ENCODE results near the gene FIGN. TPM values are rescaled to one million over a fixed set of nuclear protein-coding genes. Genes with fewer than 3 reads are reported as not detected.

FIGN gene
- total RNA-seq, 1 experiment from 2014 or later: not detected

- no peaks in the 10 kb centered on the region for H3K4me1 ChIP-seq
- BruUV-seq (replicated peaks): no TSS peak
- no peaks in the 10 kb centered on the region for H3K9me3 ChIP-seq
- H3K27me3 ChIP-seq (replicated peaks; ENCODE audit: control insufficient read depth, insufficient read depth, low read length): no peaks in the 10 kb centered on the region
- CTCF ChIA-PET: no interaction called here
- H3K4me1 Mint-ChIP-seq (ENCODE audit: low read depth, unreplicated experiment): no peaks in the 10 kb centered on the region
- intact Hi-C loops (cut with micrococcal nuclease; ENCODE audit: unreplicated experiment): no loop called here
- DNase-seq: no peak
- POLR2A ChIA-PET: no interaction called here
- no peaks in the 10 kb centered on the region for H3K36me3 Mint-ChIP-seq (ENCODE audit: insufficient read depth, unreplicated experiment)
- H3K4me3 Mint-ChIP-seq (ENCODE audit: unreplicated experiment): no peak overlapping the region
- no peak overlapping the region for H3K27ac Mint-ChIP-seq (ENCODE audit: unreplicated experiment)
- no peaks in the 10 kb centered on the region for H3K36me3 ChIP-seq (ENCODE audit: control insufficient read depth, insufficient read depth, low read length)
- H3K27me3 Mint-ChIP-seq (ENCODE audit: insufficient read depth, unreplicated experiment): no peaks in the 10 kb centered on the region
- no peak overlapping the region for H3K4me3 ChIP-seq (ENCODE audit: low read depth, low read length)
- TF ChIP-seq CTCF (IDR thresholded peaks at IDR 0.05; ENCODE audit: insufficient read depth in 1 of 2, low read depth in 1 of 2, low read length in 1 of 2, severe bottlenecking in 1 of 2, unreplicated experiment in 1 of 2): no peak
- H3K9me3 Mint-ChIP-seq (ENCODE audit: unreplicated experiment): no peaks in the 10 kb centered on the region
These were observed 177.4 kb downstream of the FIGN start for GRCh38 chr2:163558251-163559021.

- no peaks in the 10 kb centered on the region for H3K9me3 ChIP-seq
- no peaks in the 10 kb centered on the region for H3K36me3 ChIP-seq (ENCODE audit: control insufficient read depth, insufficient read depth, low read length)
- intact Hi-C loops (cut with micrococcal nuclease; ENCODE audit: unreplicated experiment): no loop called here
- ChIA-PET CTCF (interaction anchor here (0.5 kb wide), 1 partner anchor 287 kb away, joined by 4 read pairs; no protein-coding TSS in a partner anchor), POLR2A (no interaction called here)
- no peaks in the 10 kb centered on the region for H3K27me3 ChIP-seq (replicated peaks; ENCODE audit: control insufficient read depth, insufficient read depth, low read length)
- Mint-ChIP-seq H3K27me3 (ENCODE audit: insufficient read depth, unreplicated experiment) (no peaks in the 10 kb centered on the region), H3K9me3 (ENCODE audit: unreplicated experiment) (no peaks in the 10 kb centered on the region), H3K4me1 (ENCODE audit: low read depth, unreplicated experiment) (no peaks in the 10 kb centered on the region), H3K27ac (ENCODE audit: unreplicated experiment) (no peak overlapping the region), H3K4me3 (ENCODE audit: unreplicated experiment) (no peak overlapping the region), H3K36me3 (ENCODE audit: insufficient read depth, unreplicated experiment) (no peaks in the 10 kb centered on the region)
- H3K4me1 ChIP-seq: no peaks in the 10 kb centered on the region
- no peak for TF ChIP-seq CTCF (IDR thresholded peaks at IDR 0.05; ENCODE audit: insufficient read depth in 1 of 2, low read depth in 1 of 2, low read length in 1 of 2, severe bottlenecking in 1 of 2, unreplicated experiment in 1 of 2)
- no peak for DNase-seq
- no TSS peak for BruUV-seq (replicated peaks)
- H3K4me3 ChIP-seq (ENCODE audit: low read depth, low read length): no peak overlapping the region
These were observed 179.3 kb downstream of the FIGN start for GRCh38 chr2:163556511-163556910.

GRCh38 chr2:163554864-163555263 is 180.9 kb downstream of the FIGN start:
- no peaks in the 10 kb centered on the region for H3K4me1 Mint-ChIP-seq (ENCODE audit: low read depth, unreplicated experiment)
- H3K4me3 Mint-ChIP-seq (ENCODE audit: unreplicated experiment): no peak overlapping the region
- Histone ChIP-seq H3K9me3 (no peaks in the 10 kb centered on the region), H3K36me3 (ENCODE audit: control insufficient read depth, insufficient read depth, low read length) (no peaks in the 10 kb centered on the region), H3K27me3 (replicated peaks; ENCODE audit: control insufficient read depth, insufficient read depth, low read length) (no peaks in the 10 kb centered on the region), H3K4me1 (no peaks in the 10 kb centered on the region), H3K4me3 (ENCODE audit: low read depth, low read length) (no peak overlapping the region)
- TF ChIP-seq CTCF (IDR thresholded peaks at IDR 0.05; ENCODE audit: insufficient read depth in 1 of 2, low read depth in 1 of 2, low read length in 1 of 2, severe bottlenecking in 1 of 2, unreplicated experiment in 1 of 2): no peak
- no peaks in the 10 kb centered on the region for H3K9me3 Mint-ChIP-seq (ENCODE audit: unreplicated experiment)
- intact Hi-C loops (cut with micrococcal nuclease; ENCODE audit: unreplicated experiment): no loop called here
- ChIA-PET CTCF (no interaction called here), POLR2A (no interaction called here)
- H3K27me3 Mint-ChIP-seq (ENCODE audit: insufficient read depth, unreplicated experiment): peaks cover 4% of the 10 kb centered on the region
- H3K36me3 Mint-ChIP-seq (ENCODE audit: insufficient read depth, unreplicated experiment): no peaks in the 10 kb centered on the region
- DNase-seq: no peak
- H3K27ac Mint-ChIP-seq (ENCODE audit: unreplicated experiment): no peak overlapping the region
- no TSS peak for BruUV-seq (replicated peaks)
